SK-N-SH treated with all-trans-retinoic acid at 6 μM for 48 hours (cell line): ENCODE data around the gene FANCE.

Experiments
- ARNTL ChIP-seq: fragments of 450-650 bp; formaldehyde crosslinking; IDR thresholded peaks from 2 replicates; pipeline ENCODE4 v1.5.0; 2020; ENCODE audit warnings: low read depth, mild to moderate bottlenecking, moderate library complexity, borderline replicate concordance
- CREB5 ChIP-seq: fragments of 250-450 bp; sonication (Bioruptor Pico); IDR thresholded peaks from 2 replicates; pipeline ENCODE4 v1.5.1; 2020; ENCODE audit warnings: low read depth, mild to moderate bottlenecking, moderate library complexity
- CSRNP3 ChIP-seq: fragments of 250-450 bp; sonication (Bioruptor Pico); IDR thresholded peaks from 2 replicates; pipeline ENCODE4 v1.5.1; 2021; ENCODE audit warnings: mild to moderate bottlenecking, moderate library complexity
- GLIS3 ChIP-seq: fragments of 250-450 bp; sonication (Bioruptor Pico); IDR thresholded peaks from 2 replicates; pipeline ENCODE4 v1.5.0; 2020; ENCODE audit warnings: mild to moderate bottlenecking, moderate library complexity
- OSR1 ChIP-seq: fragments of 250-450 bp; sonication (Bioruptor Pico); IDR thresholded peaks from 2 replicates; pipeline ENCODE4 v1.8.0; 2022; ENCODE audit warnings: moderate library complexity, mild to moderate bottlenecking, inconsistent platforms
- PATZ1 ChIP-seq: fragments of 250-450 bp; sonication (Bioruptor Pico); IDR thresholded peaks from 2 replicates; pipeline ENCODE4 v1.8.0; 2020; ENCODE audit warnings: mild to moderate bottlenecking, moderate library complexity, borderline replicate concordance
- POU6F1 ChIP-seq: fragments of 250-450 bp; sonication (Bioruptor Pico); IDR thresholded peaks from 2 replicates; pipeline ENCODE4 v1.8.0; 2021; ENCODE audit warnings: low read depth, mild to moderate bottlenecking, moderate library complexity, borderline replicate concordance
- ZC3H10 ChIP-seq: fragments of 250-450 bp; sonication (Bioruptor Pico); IDR thresholded peaks from 2 replicates; pipeline ENCODE4 v1.5.1; 2021; ENCODE audit warnings: mild to moderate bottlenecking, moderate library complexity
- ZFP3 ChIP-seq: fragments of 250-450 bp; sonication (Bioruptor Pico); IDR thresholded peaks from 2 replicates; pipeline ENCODE4 v1.5.0; 2020; ENCODE audit warnings: mild to moderate bottlenecking, moderate library complexity

- no peak for TF ChIP-seq CREB5 (CRISPR knock-in tag)
- TF ChIP-seq OSR1 (CRISPR knock-in tag): no peak
- no peak for TF ChIP-seq CSRNP3 (CRISPR knock-in tag)
- no peak for TF ChIP-seq POU6F1 (CRISPR knock-in tag)
- TF ChIP-seq ARNTL (CRISPR knock-in tag): no peak
- no peak for TF ChIP-seq ZC3H10
- TF ChIP-seq GLIS3 (CRISPR knock-in tag): no peak
- peak; percentile 31; the same call in 1 of the 2 replicates for TF ChIP-seq PATZ1 (CRISPR knock-in tag)
- no peak for TF ChIP-seq ZFP3 (CRISPR knock-in tag)
These were observed 26.9 kb upstream of the FANCE start for GRCh38 chr6:35425284-35425683.
